GM20000 (cell line): Measurements from ENCODE around the gene KCTD14.
"Not testable (repeated sequence)": the region's sequence is repeated elsewhere in the genome, so short reads cannot be mapped to it uniquely, and the experiment has no call there.

Source experiments
- DNase-seq: peaks from one replicate; pipeline ENCODE4 v3.0.0; 2012; ENCODE audit warnings: low spot score
- CTCF ChIP-seq: IDR thresholded peaks from 2 replicates; pipeline ENCODE4 v1.5.1; 2012; ENCODE audit warnings: mild to moderate bottlenecking, control low read depth; ENCODE audit errors: extremely low read depth, missing control alignments

The KCTD14 gene

GRCh38 chr11:78065203-78065602 lies 42.1 kb upstream of the KCTD14 start:
- TF ChIP-seq CTCF: no peak
- no peak for DNase-seq

DNA sequence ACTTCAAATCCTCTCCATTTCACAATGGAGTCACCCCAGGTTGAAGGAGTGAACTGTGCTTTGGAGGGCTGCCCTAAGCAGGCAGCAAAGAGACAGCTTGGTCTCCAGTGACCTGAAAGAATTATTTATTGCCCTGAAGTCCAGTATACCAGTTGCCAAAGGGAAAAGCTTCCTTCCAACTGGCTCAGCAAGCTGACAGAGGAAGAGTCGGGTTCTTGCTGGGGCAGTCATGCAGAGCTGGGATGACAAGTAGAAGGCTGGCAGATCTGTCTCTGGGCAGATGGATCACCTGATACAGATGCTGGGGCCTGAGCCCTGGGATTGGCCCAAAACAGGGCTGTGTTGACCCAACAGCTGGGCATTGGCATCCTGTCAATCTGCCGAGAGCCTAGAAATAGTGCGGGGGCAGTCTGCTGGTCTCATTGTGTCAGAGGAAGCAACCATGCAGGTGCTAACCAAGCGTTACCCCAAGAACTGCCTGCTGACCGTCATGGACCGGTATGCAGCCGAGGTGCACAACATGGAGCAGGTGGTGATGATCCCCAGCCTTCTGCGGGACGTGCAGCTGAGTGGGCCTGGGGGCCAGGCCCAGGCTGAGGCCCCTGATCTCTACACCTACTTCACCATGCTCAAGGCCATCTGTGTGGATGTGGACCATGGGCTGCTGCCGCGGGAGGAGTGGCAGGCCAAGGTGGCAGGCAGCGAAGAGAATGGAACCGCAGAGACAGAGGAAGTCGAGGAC lies 40.5 kb upstream of the KCTD14 start, which contains the start of gene THRSP:
Gene THRSP (plus strand): TSS at position 422 of the 742 bp plus-strand sequence. CDS start 21 bp downstream, at position 443.
- no peak for TF ChIP-seq CTCF
- no peak for DNase-seq

DNA sequence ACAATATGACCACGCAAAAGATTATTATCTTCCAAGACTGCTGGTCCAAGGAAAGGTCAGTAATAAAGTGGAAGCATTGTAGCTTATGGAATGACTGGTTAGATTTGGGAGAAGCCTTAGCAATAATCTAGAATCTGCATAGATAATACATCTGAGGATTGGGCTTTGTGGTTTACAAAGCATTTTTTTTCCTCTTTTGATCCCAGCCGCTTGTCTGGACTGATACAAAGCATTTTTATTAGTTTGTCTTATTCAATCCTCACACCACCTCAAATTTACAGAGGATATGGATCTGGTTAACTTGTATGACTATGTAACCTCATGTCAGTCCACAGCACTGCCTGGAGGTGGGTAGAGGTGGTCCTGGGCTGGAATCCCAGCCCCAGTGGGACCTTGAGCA lies 39.6 kb upstream of the KCTD14 start:
- TF ChIP-seq CTCF: no peak

DNA sequence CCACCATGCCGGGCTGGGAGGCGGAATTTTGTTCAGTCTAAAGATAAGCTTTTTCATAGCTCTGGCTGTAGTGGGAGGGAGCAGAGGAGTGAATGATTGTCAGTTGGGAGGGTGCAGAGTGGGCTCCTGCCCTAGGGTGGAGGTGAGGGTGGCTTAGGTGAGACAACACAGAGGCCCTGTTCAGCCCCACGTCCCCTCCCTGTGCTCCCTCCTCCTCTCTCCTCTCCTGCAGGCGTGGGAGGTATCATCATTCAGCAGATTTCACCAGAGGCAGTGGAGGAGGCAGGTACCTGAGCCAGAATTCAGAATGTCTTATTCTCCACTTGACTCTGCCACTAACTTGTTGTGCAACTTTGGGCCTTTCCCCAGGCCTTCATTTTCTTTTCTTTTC lies 38.8 kb upstream of the KCTD14 start:
- TF ChIP-seq CTCF: no peak
- DNase-seq: no peak

More for the DNA sequence above, 39.6 kb upstream of the KCTD14 start:
- no peak for DNase-seq

DNA sequence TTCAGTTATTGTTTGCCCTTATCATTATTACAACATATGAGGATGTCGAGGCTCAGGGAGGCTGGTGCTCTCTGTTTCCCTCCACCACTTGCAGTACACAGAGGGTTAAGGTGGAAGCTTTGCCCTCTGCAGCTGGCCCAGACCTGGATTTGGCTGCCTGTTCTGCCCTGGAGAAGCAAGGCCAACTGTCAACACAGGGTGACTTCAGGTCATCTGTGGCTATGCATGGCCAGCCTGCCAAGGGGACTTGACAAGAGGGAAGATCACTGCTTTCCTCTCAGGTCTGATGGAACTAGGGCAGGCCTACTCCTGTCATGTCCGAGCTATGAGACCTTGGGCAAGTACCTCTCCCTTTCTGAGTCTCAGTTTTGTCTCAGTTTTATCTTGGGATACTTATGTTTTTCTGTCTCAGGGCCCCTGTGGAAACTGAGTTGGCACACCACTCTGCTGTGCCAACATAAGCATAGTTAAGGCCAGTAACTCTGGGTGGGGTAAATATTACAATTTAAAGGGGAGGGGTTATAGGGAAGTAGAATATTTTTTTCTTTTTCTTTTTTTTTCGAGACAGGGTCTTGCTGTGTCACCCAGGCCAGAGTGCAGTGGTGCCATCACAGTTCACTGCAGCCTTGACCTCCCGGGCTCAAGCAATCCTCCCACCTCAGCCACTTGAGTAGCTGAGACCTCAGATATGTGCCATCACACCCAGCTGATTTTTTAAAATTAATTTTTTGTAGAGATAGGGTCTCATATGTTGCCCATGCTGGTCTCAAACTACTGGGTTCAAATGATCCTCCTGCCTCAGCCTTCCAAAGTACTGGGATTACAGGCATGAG lies 38.2 kb upstream of the KCTD14 start:
- no peak for DNase-seq
- no peak for TF ChIP-seq CTCF

DNA sequence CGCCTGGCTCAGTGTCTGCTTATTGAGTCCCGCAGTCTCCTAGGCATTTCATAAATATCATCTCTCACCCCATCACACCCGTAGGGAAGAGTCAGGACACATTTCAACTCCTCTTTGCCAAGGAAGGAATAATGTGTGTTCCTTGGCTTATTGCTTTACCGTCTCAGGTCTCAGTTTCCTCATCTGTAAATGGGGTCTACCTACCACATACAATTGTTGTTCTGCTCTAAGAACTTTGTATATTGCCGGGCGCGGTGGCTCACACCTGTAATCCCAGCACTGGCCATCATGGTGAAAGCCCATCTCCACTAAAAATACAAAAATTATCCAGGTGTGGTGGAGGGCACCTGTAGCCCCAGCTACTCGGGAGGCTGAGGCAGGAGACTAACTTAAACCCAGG lies 37.5 kb upstream of the KCTD14 start:
- no peak for TF ChIP-seq CTCF

DNA sequence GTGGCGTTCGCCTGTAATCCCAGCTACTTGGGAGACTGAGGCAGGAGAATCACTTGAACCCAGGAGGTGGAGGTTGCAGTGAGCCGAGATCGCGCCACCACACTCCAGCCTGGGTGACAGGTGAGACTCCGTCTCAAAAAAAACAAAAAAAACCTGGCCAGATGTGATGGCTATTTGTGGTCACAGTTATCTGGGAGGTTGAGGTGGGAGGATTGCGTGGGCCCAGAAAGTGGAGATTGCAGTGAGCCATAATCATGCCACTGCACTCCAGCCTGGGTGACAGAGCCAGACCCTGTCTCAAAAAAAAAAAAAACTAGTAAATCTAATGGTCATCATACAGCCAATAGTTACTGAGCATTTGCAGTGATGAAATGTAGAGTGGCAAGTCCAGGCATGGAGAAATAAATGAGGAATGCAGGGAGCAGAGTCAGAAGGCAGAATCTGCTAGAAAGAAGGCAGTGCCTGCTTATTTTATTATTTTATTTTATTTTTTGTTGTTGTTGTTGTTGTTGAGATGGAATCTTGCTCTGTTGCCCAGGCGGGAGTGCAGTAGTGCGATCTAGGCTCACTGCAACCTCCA lies 36.8 kb upstream of the KCTD14 start:
- not testable (repeated sequence) for DNase-seq

More for the DNA sequence above, 37.5 kb upstream of the KCTD14 start:
- no peak for DNase-seq
